ENCODE data around the gene BUD31. TPM values are rescaled to one million over a fixed set of nuclear protein-coding genes. Genes with fewer than 3 reads are reported as not detected.

The BUD31 gene
- total RNA-seq, 1 donor from 2014 or later, result 73.4 TPM

DNA sequence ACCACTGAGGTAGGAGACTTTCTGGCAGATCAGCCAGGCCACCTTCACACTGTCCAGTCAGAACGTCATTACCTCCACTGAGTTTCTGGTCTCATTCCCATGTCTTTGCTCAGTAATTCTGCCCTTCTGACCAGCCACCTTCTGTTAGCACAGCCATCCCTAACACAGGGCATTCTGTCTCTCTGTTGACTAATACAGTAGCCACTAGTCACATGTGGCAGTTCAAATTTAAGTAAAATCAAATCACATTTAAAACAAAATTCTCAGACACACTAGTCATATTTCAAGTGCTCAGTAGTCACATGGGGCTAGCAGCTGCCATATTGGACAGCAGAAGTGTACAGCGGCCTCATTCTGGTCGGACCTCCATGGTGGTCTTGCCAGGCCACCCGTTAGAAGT is 37.3 kb downstream of the BUD31 start:
- Mint-ChIP-seq H3K36me3 (ENCODE audit: low read depth, unreplicated experiment) (peaks cover 39% of the 10 kb centered on the region), H3K9me3 (ENCODE audit: unreplicated experiment) (no peaks in the 10 kb centered on the region), H3K4me3 (ENCODE audit: unreplicated experiment) (peak overlapping the region; percentile 38), H3K27me3 (ENCODE audit: unreplicated experiment) (peaks cover 4% of the 10 kb centered on the region), H3K27ac (ENCODE audit: unreplicated experiment) (no peak overlapping the region), H3K4me1 (ENCODE audit: unreplicated experiment) (no peaks in the 10 kb centered on the region)
- DNase-seq (ENCODE audit: low spot score), result no peak
- TF ChIP-seq, protein P1, sequence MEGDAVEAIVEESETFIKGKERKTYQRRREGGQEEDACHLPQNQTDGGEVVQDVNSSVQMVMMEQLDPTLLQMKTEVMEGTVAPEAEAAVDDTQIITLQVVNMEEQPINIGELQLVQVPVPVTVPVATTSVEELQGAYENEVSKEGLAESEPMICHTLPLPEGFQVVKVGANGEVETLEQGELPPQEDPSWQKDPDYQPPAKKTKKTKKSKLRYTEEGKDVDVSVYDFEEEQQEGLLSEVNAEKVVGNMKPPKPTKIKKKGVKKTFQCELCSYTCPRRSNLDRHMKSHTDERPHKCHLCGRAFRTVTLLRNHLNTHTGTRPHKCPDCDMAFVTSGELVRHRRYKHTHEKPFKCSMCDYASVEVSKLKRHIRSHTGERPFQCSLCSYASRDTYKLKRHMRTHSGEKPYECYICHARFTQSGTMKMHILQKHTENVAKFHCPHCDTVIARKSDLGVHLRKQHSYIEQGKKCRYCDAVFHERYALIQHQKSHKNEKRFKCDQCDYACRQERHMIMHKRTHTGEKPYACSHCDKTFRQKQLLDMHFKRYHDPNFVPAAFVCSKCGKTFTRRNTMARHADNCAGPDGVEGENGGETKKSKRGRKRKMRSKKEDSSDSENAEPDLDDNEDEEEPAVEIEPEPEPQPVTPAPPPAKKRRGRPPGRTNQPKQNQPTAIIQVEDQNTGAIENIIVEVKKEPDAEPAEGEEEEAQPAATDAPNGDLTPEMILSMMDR (IDR thresholded peaks at IDR 0.05; ENCODE audit: unreplicated experiment), result no peak

DNA sequence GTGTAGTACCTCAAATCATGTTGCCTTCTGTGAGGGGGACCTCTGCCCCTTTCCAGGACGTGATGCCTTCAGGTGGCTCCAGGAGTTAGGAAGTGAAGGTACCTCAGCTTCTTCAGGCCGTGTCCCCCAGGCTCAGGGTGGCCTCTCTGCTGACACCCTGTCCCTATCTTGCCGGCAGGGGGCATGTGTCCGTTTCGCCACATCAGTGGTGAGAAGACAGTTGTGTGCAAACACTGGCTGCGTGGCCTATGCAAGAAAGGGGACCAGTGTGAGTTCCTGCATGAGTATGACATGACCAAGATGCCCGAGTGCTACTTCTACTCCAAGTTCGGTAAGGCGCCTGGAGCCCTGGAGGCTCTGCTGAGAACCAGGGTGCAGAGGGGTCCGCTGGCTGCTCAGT is 39.2 kb downstream of the BUD31 start:
- peak; percentile 24 for DNase-seq (ENCODE audit: low spot score)
- H3K4me3 Mint-ChIP-seq (ENCODE audit: unreplicated experiment), result no peak overlapping the region
- peaks cover 33% of the 10 kb centered on the region for H3K36me3 Mint-ChIP-seq (ENCODE audit: low read depth, unreplicated experiment)
- H3K27ac Mint-ChIP-seq (ENCODE audit: unreplicated experiment), result no peak overlapping the region
- no peaks in the 10 kb centered on the region for H3K9me3 Mint-ChIP-seq (ENCODE audit: unreplicated experiment)
- no peaks in the 10 kb centered on the region for H3K4me1 Mint-ChIP-seq (ENCODE audit: unreplicated experiment)
- TF ChIP-seq, protein P1 (IDR thresholded peaks at IDR 0.05; ENCODE audit: unreplicated experiment), result no peak
- H3K27me3 Mint-ChIP-seq (ENCODE audit: unreplicated experiment), result peaks cover 4% of the 10 kb centered on the region

DNA sequence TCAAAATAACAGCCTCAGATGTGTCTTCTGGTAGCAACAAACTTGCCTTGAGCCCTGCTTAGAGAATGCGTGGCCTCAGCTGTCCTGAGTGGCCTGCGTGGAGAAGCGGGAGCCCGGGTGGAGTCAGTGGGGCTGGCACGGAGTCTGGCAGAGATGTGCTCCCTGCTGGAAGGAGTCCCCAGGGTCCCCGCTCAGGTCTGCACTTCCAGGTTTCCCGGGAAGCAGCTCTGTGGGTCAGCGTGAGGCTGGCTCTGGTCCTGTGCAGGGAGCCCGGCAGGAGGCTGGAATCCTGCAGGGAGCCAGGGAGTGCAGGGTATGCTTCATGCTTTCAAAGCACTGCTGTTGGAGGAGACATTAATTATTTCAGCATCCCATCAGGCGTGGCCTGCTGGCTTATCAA is 40.1 kb downstream of the BUD31 start:
- Mint-ChIP-seq H3K9me3 (ENCODE audit: unreplicated experiment) (no peaks in the 10 kb centered on the region), H3K4me1 (ENCODE audit: unreplicated experiment) (no peaks in the 10 kb centered on the region), H3K27ac (ENCODE audit: unreplicated experiment) (no peak overlapping the region), H3K27me3 (ENCODE audit: unreplicated experiment) (no peaks in the 10 kb centered on the region), H3K36me3 (ENCODE audit: low read depth, unreplicated experiment) (peaks cover 33% of the 10 kb centered on the region), H3K4me3 (ENCODE audit: unreplicated experiment) (no peak overlapping the region)
- TF ChIP-seq, protein P1 (IDR thresholded peaks at IDR 0.05; ENCODE audit: unreplicated experiment), result no peak
- DNase-seq (ENCODE audit: low spot score), result no peak

DNA sequence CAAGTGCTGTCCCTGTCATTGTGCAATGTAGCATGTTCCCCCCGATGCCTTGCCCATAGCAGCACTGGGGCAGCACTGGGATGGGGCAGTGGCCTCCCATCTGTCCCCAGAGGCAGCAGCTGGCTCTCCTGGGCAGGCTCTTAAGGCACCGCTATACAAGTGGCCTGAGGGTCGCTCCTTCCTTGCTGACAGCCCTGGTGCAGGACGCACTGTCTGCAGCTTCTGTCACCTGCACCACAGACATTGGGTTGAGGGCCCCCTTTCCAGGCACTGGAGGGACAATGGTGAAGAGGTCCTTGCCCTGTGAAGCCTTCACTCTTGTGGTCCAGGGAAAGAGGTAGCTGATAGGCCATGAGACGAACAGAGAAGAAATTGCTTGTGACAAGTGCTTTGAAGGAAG is 40.6 kb downstream of the BUD31 start:
- Mint-ChIP-seq H3K4me3 (ENCODE audit: unreplicated experiment) (no peak overlapping the region), H3K9me3 (ENCODE audit: unreplicated experiment) (no peaks in the 10 kb centered on the region), H3K27ac (ENCODE audit: unreplicated experiment) (no peak overlapping the region), H3K27me3 (ENCODE audit: unreplicated experiment) (peaks cover 2% of the 10 kb centered on the region), H3K4me1 (ENCODE audit: unreplicated experiment) (no peaks in the 10 kb centered on the region), H3K36me3 (ENCODE audit: low read depth, unreplicated experiment) (peaks cover 32% of the 10 kb centered on the region)
- DNase-seq (ENCODE audit: low spot score), result no peak
- TF ChIP-seq, protein P1 (IDR thresholded peaks at IDR 0.05; ENCODE audit: unreplicated experiment), result no peak

DNA sequence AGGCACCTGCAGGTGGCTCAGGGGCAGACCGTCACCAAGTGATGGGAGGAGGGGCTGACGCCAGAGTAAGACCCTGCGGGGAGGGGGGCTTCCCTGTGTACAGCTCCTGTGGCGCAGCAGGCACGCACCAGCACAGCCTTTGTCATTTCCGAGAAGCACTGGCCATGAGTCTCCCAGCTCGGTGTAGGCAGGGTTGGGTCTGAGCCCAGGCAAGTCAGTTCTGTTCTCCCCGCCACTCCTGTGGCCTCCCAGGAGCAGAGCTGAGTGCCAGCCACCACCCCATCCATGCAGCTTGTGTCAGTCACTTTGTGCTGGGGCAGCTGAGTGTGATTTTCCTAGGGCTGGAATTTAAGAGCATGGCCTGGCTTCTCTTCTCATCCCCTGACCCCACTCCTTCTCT is 43.2 kb downstream of the BUD31 start:
- DNase-seq (ENCODE audit: low spot score), result no peak
- TF ChIP-seq, protein P1 (IDR thresholded peaks at IDR 0.05; ENCODE audit: unreplicated experiment), result no peak
- no peaks in the 10 kb centered on the region for H3K9me3 Mint-ChIP-seq (ENCODE audit: unreplicated experiment)
- H3K27me3 Mint-ChIP-seq (ENCODE audit: unreplicated experiment), result peaks cover 2% of the 10 kb centered on the region
- no peak overlapping the region for H3K27ac Mint-ChIP-seq (ENCODE audit: unreplicated experiment)
- H3K36me3 Mint-ChIP-seq (ENCODE audit: low read depth, unreplicated experiment), result peaks cover 29% of the 10 kb centered on the region
- no peak overlapping the region for H3K4me3 Mint-ChIP-seq (ENCODE audit: unreplicated experiment)
- no peaks in the 10 kb centered on the region for H3K4me1 Mint-ChIP-seq (ENCODE audit: unreplicated experiment)

Measured in endothelial cell (in vitro differentiated cells).